Upper lobe of left lung (tissue), 6 donors: ENCODE results near the gene MANSC4. TPM values are rescaled to one million over a fixed set of nuclear protein-coding genes. Genes with fewer than 3 reads are reported as not detected.

Experiments
- ATAC-seq, 2 donors: fragments of 200-7000 bp; cut with Tn5 transposase; one replicate each; pipeline ENCODE4 v1.9.1; 2022; ENCODE audit warnings: mild to moderate bottlenecking in 2 of 2, moderate library complexity in 2 of 2; ENCODE audit not compliant: low FRiP score in 2 of 2
- DNase-seq, 2 donors: peaks; one replicate each; pipeline ENCODE4 v3.0.0-alpha.2; 2019 to 2020
- H3K27ac ChIP-seq, 4 donors: fragments of 200-600 bp; sonication (generic); one replicate each; pipeline ENCODE4 v1.5.1; 2016 to 2019
- H3K27me3 ChIP-seq, 4 donors: fragments of 200-600 bp; sonication (generic); one replicate each; pipeline ENCODE4 v1.5.1; 2017 to 2019
- H3K36me3 ChIP-seq, 4 donors: fragments of 200-600 bp; sonication (generic); one replicate each; pipeline ENCODE4 v1.5.1; 2016 to 2019
- H3K4me1 ChIP-seq, 4 donors: fragments of 200-600 bp; sonication (generic); one replicate each; pipeline ENCODE4 v1.5.1; 2018 to 2019
- H3K4me3 ChIP-seq, 4 donors: fragments of 200-600 bp; sonication (generic); one replicate each; pipeline ENCODE4 v1.5.1; 2017 to 2019; ENCODE audit warnings: mild to moderate bottlenecking in 2 of 4, moderate library complexity in 1 of 4
- H3K9me3 ChIP-seq, 4 donors: fragments of 200-600 bp; sonication (generic); one replicate each; pipeline ENCODE4 v1.5.1; 2018 to 2019
- EP300 ChIP-seq, 4 donors: sonication (generic); formaldehyde crosslinking; IDR thresholded peaks; one replicate each; pipeline ENCODE4 v1.5.1; 2017; ENCODE audit warnings: antibody characterized with exemption in 4 of 4, control low read depth in 2 of 4
- POLR2A ChIP-seq, 4 donors: fragments of 450-650 bp; IDR thresholded peaks; one replicate each; pipeline ENCODE4 v1.5.1; 2016 to 2017; ENCODE audit warnings: antibody characterized with exemption in 4 of 4, mild to moderate bottlenecking in 2 of 4
- POLR2AphosphoS5 ChIP-seq, 2 donors: sonication (generic); formaldehyde crosslinking; IDR thresholded peaks; one replicate each; pipeline ENCODE4 v1.5.1; 2017; ENCODE audit warnings: antibody characterized with exemption in 2 of 2
- WGBS, 2 donors: methylation state at CpG; one replicate each; pipeline ENCODE4 v1.1.5; 2017 to 2018; 5-methylcytosine and 5-hydroxymethylcytosine counted together
- total RNA-seq, 6 donors: library from RNA; depleted of rRNA in 4 of 6; stranded (reverse); fragments of >200 nt in 4 of 6; gene quantifications; one replicate each; pipeline versions ENCODE4 v1.1.0 to v1.2.1, GENCODE V29; 2016 to 2021
- TF ChIP-seq, protein P1 (sequence below), 6 experiments: fragments of 450-650 bp in 4 of 6; fragments of 200-600 bp in 2 of 6; sonication (generic) in 2 of 6; IDR thresholded peaks; one replicate each; pipeline ENCODE4 v1.5.1; 2016 to 2019; ENCODE audit warnings: antibody characterized with exemption in 6 of 6
- donor health status: DM: no; HTN: no; CAD: no; lungs with moderate emphysema.
- donor health status: DM: no; HTN: yes; CAD: no; lungs with severe emphysema.

Gene MANSC4
- total RNA-seq, 6 donors from 2014 or later: not detected

DNA sequence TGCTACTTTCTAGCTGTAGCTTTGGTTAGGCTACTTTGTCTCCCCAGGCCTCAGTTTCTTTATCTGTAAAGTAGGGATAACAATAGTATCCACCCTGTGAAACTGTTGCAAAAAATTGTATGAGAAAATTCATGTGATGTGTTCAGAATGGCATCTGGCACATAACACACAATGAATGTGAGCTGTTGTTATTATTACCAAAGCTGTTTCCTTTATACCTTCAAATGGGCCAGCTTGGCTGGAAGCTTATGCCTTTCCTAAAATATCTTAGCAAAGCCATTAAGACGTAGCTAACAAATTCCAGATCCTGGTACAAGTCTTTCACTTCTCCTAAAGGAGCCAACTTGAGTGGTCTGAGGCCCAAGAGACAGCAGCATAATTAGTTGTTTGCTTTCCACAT, 25.2 kb upstream of the MANSC4 start:
- TF ChIP-seq EP300 (IDR thresholded peaks at IDR 0.05) (no peak), POLR2AphosphoS5 (IDR thresholded peaks at IDR 0.05) (no peak), POLR2A (IDR thresholded peaks at IDR 0.05) (no peak)
- TF ChIP-seq, protein P1, sequence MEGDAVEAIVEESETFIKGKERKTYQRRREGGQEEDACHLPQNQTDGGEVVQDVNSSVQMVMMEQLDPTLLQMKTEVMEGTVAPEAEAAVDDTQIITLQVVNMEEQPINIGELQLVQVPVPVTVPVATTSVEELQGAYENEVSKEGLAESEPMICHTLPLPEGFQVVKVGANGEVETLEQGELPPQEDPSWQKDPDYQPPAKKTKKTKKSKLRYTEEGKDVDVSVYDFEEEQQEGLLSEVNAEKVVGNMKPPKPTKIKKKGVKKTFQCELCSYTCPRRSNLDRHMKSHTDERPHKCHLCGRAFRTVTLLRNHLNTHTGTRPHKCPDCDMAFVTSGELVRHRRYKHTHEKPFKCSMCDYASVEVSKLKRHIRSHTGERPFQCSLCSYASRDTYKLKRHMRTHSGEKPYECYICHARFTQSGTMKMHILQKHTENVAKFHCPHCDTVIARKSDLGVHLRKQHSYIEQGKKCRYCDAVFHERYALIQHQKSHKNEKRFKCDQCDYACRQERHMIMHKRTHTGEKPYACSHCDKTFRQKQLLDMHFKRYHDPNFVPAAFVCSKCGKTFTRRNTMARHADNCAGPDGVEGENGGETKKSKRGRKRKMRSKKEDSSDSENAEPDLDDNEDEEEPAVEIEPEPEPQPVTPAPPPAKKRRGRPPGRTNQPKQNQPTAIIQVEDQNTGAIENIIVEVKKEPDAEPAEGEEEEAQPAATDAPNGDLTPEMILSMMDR (IDR thresholded peaks at IDR 0.05): no peak
- Histone ChIP-seq H3K27ac (no peak overlapping the region), H3K36me3 (no peaks in the 10 kb centered on the region), H3K4me1 (no peaks in the 10 kb centered on the region), H3K27me3 (no peaks in the 10 kb centered on the region), H3K9me3 (no peaks in the 10 kb centered on the region), H3K4me3 (no peak overlapping the region)
- no peak for ATAC-seq
- no peak for DNase-seq
- WGBS, 2 donors: 0 to 45% methylated on average over 1 of the region's 1 CpG

DNA sequence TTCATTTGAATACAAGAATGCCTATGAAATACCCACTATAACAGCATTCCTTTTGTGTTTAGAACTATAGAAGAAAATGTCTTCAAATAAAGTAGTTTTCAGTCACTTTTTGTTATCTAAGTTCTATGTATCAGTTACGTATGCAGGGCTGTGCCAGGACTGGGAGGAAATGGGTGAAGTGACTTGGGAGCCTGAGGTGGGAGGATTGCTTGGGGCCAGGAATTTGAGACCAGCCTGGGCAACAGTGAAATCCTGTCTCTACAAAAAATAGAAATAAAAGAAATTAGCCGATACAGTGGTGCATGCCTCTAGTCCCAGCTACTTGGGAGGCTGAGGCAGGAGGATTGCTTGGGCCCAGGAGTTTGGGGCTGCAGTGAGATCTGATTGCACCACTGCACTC, 22.9 kb upstream of the MANSC4 start:
- ATAC-seq (no peak), DNase-seq (no peak)
- TF ChIP-seq POLR2AphosphoS5 (IDR thresholded peaks at IDR 0.05) (no peak), POLR2A (IDR thresholded peaks at IDR 0.05) (no peak), EP300 (IDR thresholded peaks at IDR 0.05) (no peak)
- TF ChIP-seq, protein P1 (IDR thresholded peaks at IDR 0.05): no peak
- Histone ChIP-seq H3K36me3 (peaks cover 0 to 18% (median 8%) of the 10 kb centered on the region in 4 donors), H3K27me3 (no peaks in the 10 kb centered on the region), H3K4me1 (no peaks in the 10 kb centered on the region), H3K27ac (no peak overlapping the region), H3K9me3 (no peaks in the 10 kb centered on the region), H3K4me3 (no peak overlapping the region)
- 89 to 91% methylated on average over 2 of the region's 2 CpGs for WGBS, 2 donors

DNA sequence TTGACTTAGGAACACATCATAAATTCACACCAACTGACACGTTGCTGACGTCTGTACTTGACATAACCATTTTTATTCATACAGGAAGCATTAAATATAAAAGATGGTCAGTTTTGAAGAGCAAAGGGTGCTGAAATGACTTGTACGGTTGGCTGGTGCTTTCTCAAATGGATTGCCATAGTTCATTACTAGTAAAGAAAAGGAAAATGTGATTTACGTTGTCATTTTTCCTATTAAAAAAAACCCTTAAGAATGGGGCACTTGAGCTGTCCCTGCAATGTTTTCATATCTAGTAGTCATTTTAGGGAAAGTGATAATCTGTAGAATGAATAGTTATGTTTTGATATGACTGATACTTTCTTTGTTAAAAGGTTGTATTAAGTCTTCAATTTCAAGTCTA, 22.5 kb upstream of the MANSC4 start:
- TF ChIP-seq EP300 (IDR thresholded peaks at IDR 0.05): no peak
- TF ChIP-seq POLR2A (IDR thresholded peaks at IDR 0.05): no peak
- TF ChIP-seq POLR2AphosphoS5 (IDR thresholded peaks at IDR 0.05): no peak
- TF ChIP-seq, protein P1 (IDR thresholded peaks at IDR 0.05): no peak
- Histone ChIP-seq H3K27ac (no peak overlapping the region), H3K4me1 (no peaks in the 10 kb centered on the region), H3K4me3 (no peak overlapping the region), H3K27me3 (no peaks in the 10 kb centered on the region), H3K36me3 (peaks cover 0 to 22% (median 12%) of the 10 kb centered on the region in 4 donors), H3K9me3 (no peaks in the 10 kb centered on the region)
- DNase-seq (no peak), ATAC-seq (no peak)
- WGBS, 2 donors: 63 to 70% methylated on average over 4 of the region's 4 CpGs

DNA sequence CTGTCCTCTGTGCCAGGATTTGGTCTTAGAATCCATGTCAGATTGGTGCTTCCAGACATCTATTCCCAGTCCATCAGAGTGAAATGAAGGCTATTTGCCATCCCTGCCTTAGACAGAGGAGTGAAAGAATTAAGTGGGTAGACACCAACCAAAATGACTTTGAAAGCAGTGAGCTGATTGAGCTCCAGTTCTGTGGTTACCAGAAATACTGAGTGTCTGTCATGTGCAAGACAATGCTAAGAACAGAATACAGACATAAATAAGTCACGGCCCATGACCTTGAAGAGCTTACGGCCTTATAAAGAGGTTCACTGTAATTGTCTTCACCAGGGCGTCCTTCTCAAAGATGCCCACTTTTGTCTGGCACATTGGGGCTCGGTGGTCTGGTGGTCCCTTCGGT, 21.6 kb upstream of the MANSC4 start:
- Histone ChIP-seq H3K27me3 (no peaks in the 10 kb centered on the region), H3K4me3 (no peak overlapping the region), H3K27ac (no peak overlapping the region), H3K4me1 (no peaks in the 10 kb centered on the region), H3K36me3 (peaks cover 0 to 31% (median 20%) of the 10 kb centered on the region in 4 donors), H3K9me3 (no peaks in the 10 kb centered on the region)
- ATAC-seq (no peak), DNase-seq (no peak)
- 93 to 95% methylated on average over 5 of the region's 5 CpGs for WGBS, 2 donors
- TF ChIP-seq POLR2AphosphoS5 (IDR thresholded peaks at IDR 0.05) (no peak), POLR2A (IDR thresholded peaks at IDR 0.05) (no peak), EP300 (IDR thresholded peaks at IDR 0.05) (no peak)
- TF ChIP-seq, protein P1 (IDR thresholded peaks at IDR 0.05): no peak

DNA sequence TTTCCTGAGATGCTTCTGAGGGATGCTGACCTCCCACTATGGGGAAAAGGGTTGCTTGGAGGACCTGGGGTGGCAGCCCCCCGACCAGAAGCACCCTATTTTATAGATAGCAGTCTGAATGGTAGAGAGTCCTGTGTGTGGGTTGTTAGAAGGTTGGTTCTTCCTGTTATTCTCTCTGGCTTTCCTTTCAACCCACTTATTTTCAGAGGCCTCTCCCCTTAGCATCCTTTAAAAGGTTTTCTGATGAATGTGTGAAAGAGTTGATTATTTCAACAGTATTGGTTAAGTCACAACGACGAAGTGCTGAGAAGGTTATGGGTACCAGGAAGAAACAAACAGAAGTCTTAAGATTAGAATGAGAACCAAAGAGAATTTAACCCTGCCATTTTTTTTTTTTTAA, 20.8 kb upstream of the MANSC4 start:
- no peak for DNase-seq

More for the DNA sequence above, 20.8 kb upstream of the MANSC4 start:
- 84 to 88% methylated on average over 3 of the region's 3 CpGs for WGBS, 2 donors
- no peak overlapping the region for H3K27ac ChIP-seq
- H3K4me3 ChIP-seq: no peak overlapping the region
- H3K36me3 ChIP-seq: peaks cover 0 to 38% (median 20%) of the 10 kb centered on the region in 4 donors
- TF ChIP-seq EP300 (IDR thresholded peaks at IDR 0.05) (no peak), POLR2A (IDR thresholded peaks at IDR 0.05) (no peak), POLR2AphosphoS5 (IDR thresholded peaks at IDR 0.05) (no peak)
- TF ChIP-seq, protein P1 (IDR thresholded peaks at IDR 0.05): no peak
- ATAC-seq: no peak
- H3K9me3 ChIP-seq: no peaks in the 10 kb centered on the region
- no peaks in the 10 kb centered on the region for H3K27me3 ChIP-seq
- no peaks in the 10 kb centered on the region for H3K4me1 ChIP-seq
